ENCODE results near the gene DISP3.

The DISP3 gene

DNA sequence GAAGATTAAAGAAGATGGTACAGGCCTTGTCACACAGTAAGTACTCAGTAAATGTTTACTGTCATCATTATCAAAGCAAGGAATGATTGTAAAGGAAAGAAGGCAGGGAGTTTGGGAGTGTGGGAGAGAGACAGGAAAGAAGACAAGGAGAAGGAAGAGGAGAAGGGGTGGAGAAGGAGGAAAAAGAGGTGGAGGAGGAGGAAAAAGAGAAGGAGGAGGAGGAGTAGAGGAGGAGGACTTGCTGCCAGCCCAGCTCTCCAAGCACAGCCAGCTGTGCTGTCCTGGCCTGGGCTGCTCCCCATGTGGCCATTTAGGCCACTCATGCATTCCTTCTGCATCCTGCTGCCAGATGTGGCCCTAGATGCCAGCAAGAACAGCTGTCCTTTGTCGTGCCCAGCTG, 7.5 kb upstream of the DISP3 start:
- TF ChIP-seq POLR2A (IDR thresholded peaks at IDR 0.05; ENCODE audit: low read depth, low read length) = no peak
- FAIRE-seq (no peak), DNase-seq (ENCODE audit: insufficient read length, low spot score) (no peak)

GRCh38 chr1:11472284-11472683, 6.7 kb upstream of the DISP3 start:
- no peak for TF ChIP-seq POLR2A (IDR thresholded peaks at IDR 0.05; ENCODE audit: low read depth, low read length)
- FAIRE-seq = no peak
- no peak for DNase-seq (ENCODE audit: insufficient read length, low spot score)

DNA sequence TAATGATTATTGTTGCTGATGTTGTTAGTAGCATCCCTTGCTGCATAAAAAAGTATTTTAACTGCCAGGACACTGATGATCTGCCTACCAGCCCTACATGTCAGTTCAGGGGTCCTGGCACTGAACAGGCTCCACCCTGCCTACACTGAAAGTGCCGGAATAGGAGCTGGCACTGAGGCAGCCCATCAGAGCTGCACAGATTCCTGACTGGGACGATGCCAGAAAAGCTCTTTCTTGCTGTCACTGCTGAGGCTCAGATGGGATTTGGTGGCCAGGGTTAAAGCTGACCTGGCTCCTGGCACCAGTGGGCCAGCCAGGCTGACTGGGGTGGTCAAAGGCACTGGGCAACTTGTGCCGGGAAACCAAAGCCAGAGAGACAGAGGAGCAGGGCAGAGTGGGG, 6.2 kb upstream of the DISP3 start:
- TF ChIP-seq POLR2A (IDR thresholded peaks at IDR 0.05; ENCODE audit: low read depth, low read length) = no peak
- no peak for FAIRE-seq
- no peak for DNase-seq (ENCODE audit: insufficient read length, low spot score)

GRCh38 chr1:11473491-11474034, 5.4 kb upstream of the DISP3 start:
- peak; percentile 45 for DNase-seq (ENCODE audit: insufficient read length, low spot score)

DNA sequence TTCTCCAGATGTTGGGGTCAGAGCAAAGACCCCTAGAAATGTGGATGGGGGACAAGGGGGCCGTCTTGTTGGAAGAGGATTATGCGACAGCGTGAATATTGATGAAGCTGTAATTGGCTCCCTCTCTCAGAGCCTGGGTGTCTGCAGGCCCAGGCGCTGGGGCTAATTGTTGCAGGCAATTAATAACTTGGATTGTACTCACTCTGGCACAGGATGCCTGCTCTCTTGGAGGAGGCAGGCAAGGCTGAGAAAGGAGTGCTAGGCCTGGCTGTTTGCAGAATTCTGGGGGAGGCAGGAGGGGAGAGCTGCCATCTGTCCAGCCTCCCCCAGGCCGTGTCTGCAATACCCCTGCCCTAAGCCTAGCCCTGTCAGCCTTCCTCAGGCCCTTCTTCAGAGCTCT, 4.1 kb upstream of the DISP3 start:
- no peak for DNase-seq (ENCODE audit: insufficient read length, low spot score)
- no peak for FAIRE-seq
- TF ChIP-seq POLR2A (IDR thresholded peaks at IDR 0.05; ENCODE audit: low read depth, low read length) = no peak

More at GRCh38 chr1:11473491-11474034, 5.4 kb upstream of the DISP3 start:
- TF ChIP-seq POLR2A (IDR thresholded peaks at IDR 0.05; ENCODE audit: low read depth, low read length) = no peak
- no peak for FAIRE-seq

- FAIRE-seq (no peak), DNase-seq (ENCODE audit: insufficient read length, low spot score) (no peak)
- TF ChIP-seq POLR2A (IDR thresholded peaks at IDR 0.05; ENCODE audit: low read depth, low read length) = no peak
Measured at GRCh38 chr1:11475748-11476147, 3.2 kb upstream of the DISP3 start.

- DNase-seq (ENCODE audit: insufficient read length, low spot score) (no peak), FAIRE-seq (no peak)
- TF ChIP-seq POLR2A (IDR thresholded peaks at IDR 0.05; ENCODE audit: low read depth, low read length) = no peak
Measured at GRCh38 chr1:11479375-11479979, 522 bp downstream of the DISP3 start.

GRCh38 chr1:11481019-11481418, 2.1 kb downstream of the DISP3 start:
- FAIRE-seq = no peak
- no peak for DNase-seq (ENCODE audit: insufficient read length, low spot score)
- TF ChIP-seq POLR2A (IDR thresholded peaks at IDR 0.05; ENCODE audit: low read depth, low read length) = no peak

- TF ChIP-seq POLR2A (IDR thresholded peaks at IDR 0.05; ENCODE audit: low read depth, low read length) = no peak
- no peak for FAIRE-seq
- DNase-seq (ENCODE audit: insufficient read length, low spot score) = no peak
Measured at GRCh38 chr1:11482198-11482597, 3.2 kb downstream of the DISP3 start.

GRCh38 chr1:11482701-11483479, 3.9 kb downstream of the DISP3 start:
- FAIRE-seq (no peak), DNase-seq (ENCODE audit: insufficient read length, low spot score) (no peak)
- no peak for TF ChIP-seq POLR2A (IDR thresholded peaks at IDR 0.05; ENCODE audit: low read depth, low read length)

- TF ChIP-seq POLR2A (IDR thresholded peaks at IDR 0.05; ENCODE audit: low read depth, low read length) = no peak
- no peak for DNase-seq (ENCODE audit: insufficient read length, low spot score)
- FAIRE-seq = no peak
Measured at GRCh38 chr1:11483581-11484320, 4.8 kb downstream of the DISP3 start.

- DNase-seq (ENCODE audit: insufficient read length, low spot score) (no peak), FAIRE-seq (no peak)
- no peak for TF ChIP-seq POLR2A (IDR thresholded peaks at IDR 0.05; ENCODE audit: low read depth, low read length)
Measured at GRCh38 chr1:11484321-11484655, 5.3 kb downstream of the DISP3 start.

- TF ChIP-seq POLR2A (IDR thresholded peaks at IDR 0.05; ENCODE audit: low read depth, low read length) = no peak
- DNase-seq (ENCODE audit: insufficient read length, low spot score) (no peak), FAIRE-seq (no peak)
Measured at GRCh38 chr1:11485191-11485590, 6.2 kb downstream of the DISP3 start.

DNA sequence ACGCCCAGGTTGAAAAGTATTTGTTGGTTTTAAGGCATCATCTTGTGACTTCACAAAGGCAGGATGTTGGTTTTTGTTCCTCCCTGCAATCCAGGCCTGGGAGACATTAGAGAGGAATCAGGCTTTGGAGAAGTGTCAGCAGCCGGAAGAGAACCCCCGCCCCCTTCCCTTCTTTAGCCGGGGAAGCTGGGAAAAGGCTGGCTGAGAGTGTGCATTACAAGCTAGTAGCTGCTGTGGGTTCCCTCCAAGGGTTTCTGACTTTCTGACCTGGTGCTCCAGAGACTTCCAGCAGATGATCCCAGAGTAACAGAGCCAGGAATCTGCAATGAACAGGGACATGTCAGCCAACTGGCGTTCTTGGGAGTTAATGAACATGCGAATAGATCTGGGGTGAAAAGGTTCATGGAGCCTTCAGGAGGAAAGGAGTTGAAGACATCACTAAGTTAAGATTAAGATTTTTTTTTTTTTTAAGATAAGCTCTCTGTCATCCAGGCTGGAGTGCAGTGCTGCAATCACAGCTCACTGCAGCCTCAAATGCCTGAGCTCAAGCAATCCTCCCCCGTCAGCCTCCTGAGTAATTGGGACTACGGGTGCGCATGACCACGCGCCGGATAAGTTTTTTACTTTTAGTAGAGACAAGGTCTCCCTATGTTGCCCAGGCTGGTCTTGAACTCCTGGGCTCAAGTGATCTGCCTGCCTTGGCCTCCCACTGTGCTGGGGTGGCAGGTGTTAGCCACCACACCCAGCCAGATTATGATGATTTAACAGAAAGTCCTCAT, 7.5 kb downstream of the DISP3 start:
- DNase-seq (ENCODE audit: insufficient read length, low spot score) (no peak), FAIRE-seq (no peak)
- no peak for TF ChIP-seq POLR2A (IDR thresholded peaks at IDR 0.05; ENCODE audit: low read depth, low read length)

Data from H54 (cell line).